Right renal cortex interstitium (tissue), 3 donors: ENCODE results near the gene OSMR. TPM values are rescaled to one million over a fixed set of nuclear protein-coding genes. Genes with fewer than 3 reads are reported as not detected.

Experiments used
- DNase-seq, 3 donors: peaks; one replicate each; pipeline ENCODE4 v3.0.0-alpha.2; 2013; ENCODE audit warnings: low read depth in 3 of 3, low spot score in 2 of 3
- polyA plus RNA-seq, 3 donors: library from polyadenylated mRNA; unstranded; fragments of 120-200 nt; gene quantifications; one replicate each; pipeline ENCODE4 v1.2.1, GENCODE V29; 2013; ENCODE audit not compliant: insufficient read length in 3 of 3

OSMR gene
- polyA plus RNA-seq, 3 donors: 8.4 to 10.7 (median 9.8) TPM

- DNase-seq: no peak
These were observed 78.0 kb downstream of the OSMR start for GRCh38 chr5:38923661-38924451.

- no peak for DNase-seq
These were observed 79.5 kb downstream of the OSMR start for GRCh38 chr5:38925154-38925925.

GRCh38 chr5:38926121-38926520 lies 80.3 kb downstream of the OSMR start:
- DNase-seq: no peak

DNA sequence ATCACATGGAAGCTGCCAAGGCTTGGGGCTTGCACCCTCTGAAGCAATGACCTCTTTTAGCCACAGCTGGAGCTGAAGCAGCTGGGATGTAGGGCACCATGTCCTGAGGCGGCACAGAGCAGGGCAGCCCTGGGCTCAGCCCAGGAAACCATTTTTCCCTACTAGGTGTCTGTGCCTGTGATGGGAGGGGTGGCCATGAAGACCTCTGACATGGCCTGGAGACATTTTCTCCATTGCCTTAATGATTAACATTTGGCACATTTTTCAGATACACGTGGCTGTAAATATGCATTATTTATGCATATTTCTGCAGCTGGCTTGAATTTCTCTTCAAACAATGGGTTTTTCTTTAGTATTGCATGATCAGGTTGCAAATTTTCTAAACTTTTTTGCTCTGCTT lies 81.7 kb downstream of the OSMR start:
- no peak for DNase-seq

DNA sequence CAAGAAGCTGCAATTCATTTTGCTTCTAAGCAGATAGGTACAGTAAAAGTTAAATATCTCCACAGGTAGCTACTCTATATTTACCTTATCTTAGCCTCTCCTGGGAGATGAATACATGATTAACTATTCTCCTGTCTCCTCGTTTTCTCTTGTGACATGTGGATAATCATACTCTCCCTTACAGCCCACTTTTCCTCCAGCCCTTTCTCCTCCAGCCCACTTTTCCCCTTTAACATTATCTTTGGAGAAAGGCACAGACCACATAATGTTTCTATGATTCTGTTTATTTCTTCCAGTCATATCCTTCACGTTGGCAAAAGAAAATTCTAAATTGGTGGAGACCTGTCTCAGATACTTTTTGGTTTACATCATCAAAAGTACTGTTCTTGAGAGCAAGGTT lies 84.0 kb downstream of the OSMR start:
- no peak for DNase-seq

DNA sequence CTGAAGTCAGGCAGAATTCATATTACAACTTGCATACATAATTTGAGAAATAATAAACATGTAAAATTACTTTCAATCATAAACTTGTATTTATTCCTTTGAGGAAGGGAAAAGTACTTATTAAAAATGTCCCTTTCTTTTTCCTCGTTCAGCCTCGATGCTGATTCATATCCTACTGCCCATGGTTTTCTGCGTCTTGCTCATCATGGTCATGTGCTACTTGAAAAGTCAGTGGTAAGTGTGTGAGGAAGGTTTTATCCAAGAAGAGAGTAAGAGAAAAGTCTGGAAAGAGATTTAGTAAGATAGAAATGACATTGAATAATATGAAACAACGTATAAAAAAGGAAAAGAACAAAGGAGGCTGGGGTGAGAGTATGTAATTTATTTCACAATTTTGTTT lies 85.9 kb downstream of the OSMR start:
- DNase-seq: no peak

DNA sequence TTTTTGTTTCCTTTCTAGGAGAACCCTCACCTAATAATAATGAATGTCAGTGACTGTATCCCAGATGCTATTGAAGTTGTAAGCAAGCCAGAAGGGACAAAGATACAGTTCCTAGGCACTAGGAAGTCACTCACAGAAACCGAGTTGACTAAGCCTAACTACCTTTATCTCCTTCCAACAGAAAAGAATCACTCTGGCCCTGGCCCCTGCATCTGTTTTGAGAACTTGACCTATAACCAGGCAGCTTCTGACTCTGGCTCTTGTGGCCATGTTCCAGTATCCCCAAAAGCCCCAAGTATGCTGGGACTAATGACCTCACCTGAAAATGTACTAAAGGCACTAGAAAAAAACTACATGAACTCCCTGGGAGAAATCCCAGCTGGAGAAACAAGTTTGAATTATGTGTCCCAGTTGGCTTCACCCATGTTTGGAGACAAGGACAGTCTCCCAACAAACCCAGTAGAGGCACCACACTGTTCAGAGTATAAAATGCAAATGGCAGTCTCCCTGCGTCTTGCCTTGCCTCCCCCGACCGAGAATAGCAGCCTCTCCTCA lies 87.1 kb downstream of the OSMR start:
- DNase-seq: no peak

DNA sequence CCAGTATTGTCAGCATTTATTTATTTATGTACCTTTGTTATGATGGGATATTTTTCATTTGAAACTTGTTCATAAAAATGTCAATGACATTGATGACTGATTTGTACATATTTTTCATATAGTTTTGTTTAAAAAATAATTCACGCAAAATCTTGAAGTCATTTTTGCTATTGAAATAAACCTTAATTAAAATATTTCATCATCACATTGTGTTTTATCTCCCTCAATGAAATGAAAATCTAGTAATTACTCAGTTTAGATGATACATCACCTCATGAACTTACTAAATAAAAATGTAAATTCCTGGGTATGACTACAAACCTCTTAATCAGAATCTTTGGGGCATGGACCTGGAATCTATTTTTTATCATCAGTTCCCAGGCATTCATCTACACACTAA lies 89.6 kb downstream of the OSMR start:
- DNase-seq: no peak

- no peak for DNase-seq
These were observed 90.5 kb downstream of the OSMR start for GRCh38 chr5:38936269-38936668.

DNA sequence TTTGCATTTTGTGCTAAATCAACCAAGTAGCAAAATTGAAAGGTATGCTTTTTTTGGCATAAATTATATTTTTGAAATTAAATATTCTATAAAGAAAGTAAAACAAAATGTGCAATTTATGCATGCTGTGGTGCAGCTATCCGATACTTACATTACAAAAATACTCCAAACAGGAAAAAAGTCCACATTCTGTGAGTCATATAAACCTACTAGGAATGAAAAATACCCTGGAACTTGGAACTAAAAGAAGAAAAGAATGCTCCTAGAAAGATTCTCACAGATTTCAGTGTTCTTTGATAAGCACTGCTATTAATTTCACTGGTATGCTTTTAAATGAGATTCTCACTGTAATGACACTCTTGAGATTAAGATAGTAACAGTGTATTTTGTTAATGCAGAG lies 92.6 kb downstream of the OSMR start:
- DNase-seq: no peak

DNA sequence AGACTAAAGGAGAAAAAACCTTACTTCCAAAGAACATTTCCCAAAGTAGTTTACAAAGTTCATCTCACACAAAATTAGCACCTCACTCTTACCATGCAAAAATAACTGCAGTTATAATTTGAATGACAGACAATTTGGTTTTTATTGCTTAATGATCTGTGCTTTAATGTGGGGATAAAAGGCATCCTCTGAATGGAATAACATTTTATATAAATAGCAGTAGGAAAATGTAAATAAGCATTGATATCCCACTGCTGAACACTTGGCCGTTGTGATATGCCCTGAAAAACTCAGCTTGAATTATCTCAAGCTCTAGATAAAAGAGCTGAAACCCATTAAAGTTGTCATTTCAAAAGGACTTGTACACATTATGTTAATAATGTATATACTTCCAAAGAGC lies 93.2 kb downstream of the OSMR start:
- DNase-seq: no peak

GRCh38 chr5:38940230-38940858 lies 94.5 kb downstream of the OSMR start:
- no peak for DNase-seq

DNA sequence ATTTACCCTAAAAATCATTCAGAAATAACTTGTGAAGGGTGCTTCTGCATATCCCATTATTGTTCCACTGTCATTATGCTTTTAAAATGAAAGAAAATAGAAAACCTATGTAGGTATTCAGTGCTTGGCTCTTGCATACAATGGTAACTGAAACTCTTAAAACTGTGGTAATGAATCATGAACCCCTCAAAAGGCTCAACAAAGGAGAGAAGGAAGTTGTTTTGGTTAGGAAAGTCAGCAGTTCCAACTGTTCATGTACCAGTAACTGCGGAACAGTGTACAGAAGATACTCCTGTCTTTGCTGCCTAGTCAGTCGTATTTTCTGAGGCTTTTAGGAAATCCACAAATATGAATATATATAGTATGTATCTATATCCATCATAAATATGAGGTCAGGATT lies 96.1 kb downstream of the OSMR start:
- no peak for DNase-seq

GRCh38 chr5:38944282-38944681 lies 98.5 kb downstream of the OSMR start:
- no peak for DNase-seq

DNA sequence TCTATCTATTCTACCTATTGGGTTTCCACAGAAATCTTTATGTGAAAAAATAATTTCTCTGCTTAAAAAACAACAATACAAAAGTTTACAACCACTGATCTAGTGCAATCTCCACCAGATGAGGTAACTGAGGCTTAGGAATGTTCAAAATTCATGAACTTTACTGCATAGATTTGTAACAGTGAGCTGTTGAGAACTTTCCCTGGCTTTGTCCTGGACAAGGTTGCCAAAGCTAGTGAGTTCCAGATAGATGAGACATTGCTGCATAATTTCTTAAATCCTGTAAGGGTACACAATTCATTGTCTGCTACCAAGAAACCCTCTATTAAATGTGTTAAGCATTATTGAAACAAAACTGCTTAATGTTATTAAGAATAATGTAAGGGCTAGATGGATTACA lies 102.7 kb downstream of the OSMR start:
- no peak for DNase-seq

GRCh38 chr5:38953426-38954012 lies 107.7 kb downstream of the OSMR start:
- no peak for DNase-seq

- no peak for DNase-seq
These were observed 115.9 kb downstream of the OSMR start for GRCh38 chr5:38961691-38962090.

DNA sequence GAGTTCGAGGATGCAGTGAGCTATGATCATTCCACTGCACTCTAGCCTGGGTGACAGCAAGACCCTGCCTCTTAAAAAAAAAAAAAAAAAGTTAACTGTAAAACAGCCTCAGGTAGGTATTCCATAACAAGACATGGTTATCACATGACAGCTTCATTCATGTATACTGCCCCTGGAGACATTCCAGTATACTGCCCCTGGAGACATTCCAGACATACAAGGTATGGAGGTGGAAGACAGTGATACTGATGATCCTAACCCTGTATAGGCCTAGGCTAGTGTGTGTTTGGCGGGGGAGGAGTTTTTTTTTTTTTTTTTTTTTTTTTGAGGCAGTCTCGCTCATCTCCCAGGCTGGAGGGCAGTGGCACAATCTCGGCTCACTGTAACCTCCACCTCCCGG lies 122.9 kb downstream of the OSMR start:
- no peak for DNase-seq

- no peak for DNase-seq
These were observed 132.2 kb downstream of the OSMR start for GRCh38 chr5:38978036-38978435.

DNA sequence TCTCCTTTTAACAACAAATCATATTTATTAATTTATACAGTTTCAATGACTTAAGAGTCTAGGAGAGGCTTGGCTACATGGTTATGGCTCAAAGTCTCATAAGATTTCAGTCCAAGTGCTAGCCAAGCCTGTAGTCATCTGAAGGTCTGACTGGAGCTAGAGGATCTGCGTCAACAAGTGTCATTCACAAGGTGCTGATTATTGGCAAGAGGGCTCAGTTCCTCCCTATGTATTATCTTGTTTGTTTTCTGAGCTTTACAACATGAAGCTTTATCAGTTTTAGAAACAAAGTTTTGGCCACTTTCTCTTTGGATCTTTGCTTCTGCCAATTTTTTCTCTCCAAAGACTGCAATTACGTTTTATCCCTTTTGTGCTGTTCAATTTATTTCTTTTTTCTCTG lies 133.7 kb downstream of the OSMR start:
- DNase-seq: no peak
